ENCODE measurements around the gene XKR7. TPM values are rescaled to one million over a fixed set of nuclear protein-coding genes. Genes with fewer than 3 reads are reported as not detected.

The XKR7 gene
- total RNA-seq, 2 experiments from 2014 or later = not detected

- no peak overlapping the region for H3K27ac Mint-ChIP-seq
- POLR2A ChIA-PET = no interaction called here
- ATAC-seq = no peak
- H3K4me3 Mint-ChIP-seq = no peak overlapping the region
- CTCF ChIA-PET = no interaction called here
- H3K4me1 Mint-ChIP-seq (ENCODE audit: low read depth) = peaks cover 15% of the 10 kb centered on the region
- no peak for DNase-seq
- TF ChIP-seq CTCF (IDR thresholded peaks at IDR 0.05) = no peak
- H3K9me3 Mint-ChIP-seq = no peaks in the 10 kb centered on the region
- no peaks in the 10 kb centered on the region for H3K36me3 Mint-ChIP-seq (ENCODE audit: low read depth)
- intact Hi-C loops (cut with micrococcal nuclease) = no loop called here
- H3K27me3 Mint-ChIP-seq = peaks cover 50% of the 10 kb centered on the region
Measured at GRCh38 chr20:32050324-32050841, 82.4 kb downstream of the XKR7 start.

- no peak for TF ChIP-seq CTCF (IDR thresholded peaks at IDR 0.05)
- peaks cover 50% of the 10 kb centered on the region for H3K27me3 Mint-ChIP-seq
- H3K4me1 Mint-ChIP-seq (ENCODE audit: low read depth) = peaks cover 15% of the 10 kb centered on the region
- H3K36me3 Mint-ChIP-seq (ENCODE audit: low read depth) = no peaks in the 10 kb centered on the region
- no peak overlapping the region for H3K27ac Mint-ChIP-seq
- ATAC-seq (no peak), DNase-seq (no peak)
- ChIA-PET POLR2A (no interaction called here), CTCF (no interaction called here)
- no peak overlapping the region for H3K4me3 Mint-ChIP-seq
- intact Hi-C loops (cut with micrococcal nuclease) = no loop called here
- H3K9me3 Mint-ChIP-seq = no peaks in the 10 kb centered on the region
Measured at GRCh38 chr20:32050851-32051556, 83.1 kb downstream of the XKR7 start.

GRCh38 chr20:32051720-32052089 lies 83.8 kb downstream of the XKR7 start:
- ChIA-PET POLR2A (no interaction called here), CTCF (interaction anchor here (2.3 kb wide), 1 partner anchor 20 kb away, joined by 7 read pairs; no protein-coding TSS in a partner anchor)
- TF ChIP-seq CTCF (IDR thresholded peaks at IDR 0.05) = no peak
- Mint-ChIP-seq H3K4me3 (peak overlapping the region; percentile 35), H3K4me1 (ENCODE audit: low read depth) (peaks cover 15% of the 10 kb centered on the region), H3K27me3 (peaks cover 47% of the 10 kb centered on the region), H3K27ac (no peak overlapping the region), H3K9me3 (no peaks in the 10 kb centered on the region), H3K36me3 (ENCODE audit: low read depth) (no peaks in the 10 kb centered on the region)
- no peak for DNase-seq
- no peak for ATAC-seq
- intact Hi-C loops (cut with micrococcal nuclease) = no loop called here

- H3K9me3 Mint-ChIP-seq = no peaks in the 10 kb centered on the region
- ChIA-PET POLR2A (no interaction called here), CTCF (interaction anchor here (2.3 kb wide), 1 partner anchor 20 kb away, joined by 7 read pairs; no protein-coding TSS in a partner anchor)
- H3K36me3 Mint-ChIP-seq (ENCODE audit: low read depth) = no peaks in the 10 kb centered on the region
- TF ChIP-seq CTCF (IDR thresholded peaks at IDR 0.05) = no peak
- H3K4me3 Mint-ChIP-seq = peak within 1 kb of the TSS; percentile 35
- H3K4me1 Mint-ChIP-seq (ENCODE audit: low read depth) = peaks cover 15% of the 10 kb centered on the region
- H3K27ac Mint-ChIP-seq = no peak within 1 kb of the TSS
- peaks cover 45% of the 10 kb centered on the region for H3K27me3 Mint-ChIP-seq
- DNase-seq = peak; percentile 12
- intact Hi-C loops (cut with micrococcal nuclease) = no loop called here
- ATAC-seq = no peak
Measured at GRCh38 chr20:32052090-32052777, 84.3 kb downstream of the XKR7 start, which contains the start of gene HCK. TSS of gene HCK (plus strand) at chr20:32052242.
